ENCODE data around the gene ADCY10. TPM values are rescaled to one million over a fixed set of nuclear protein-coding genes. Genes with fewer than 3 reads are reported as not detected.

The ADCY10 gene
- total and polyA plus RNA-seq, 9 of the 15 experiments (the other 6 are each of a cell fraction or from before 2014, with no cell fraction given): 0.08 to 0.86 (median 0.22) TPM

- TF ChIP-seq E4F1 (CRISPR knock-in tag; IDR thresholded peaks at IDR 0.05; ENCODE audit: borderline replicate concordance) (no peak), ZNF668 (CRISPR knock-in tag; IDR thresholded peaks at IDR 0.05) (no peak), ERF (CRISPR knock-in tag; IDR thresholded peaks at IDR 0.05) (peak; percentile 89; the same call in 1 of the 2 replicates), PHF21A (IDR thresholded peaks at IDR 0.05; ENCODE audit: borderline replicate concordance, low read depth) (no peak), HCFC1 (IDR thresholded peaks at IDR 0.05; ENCODE audit: low read depth, low read length) (no peak), FOXK2 (conservative IDR thresholded peaks at IDR 0.05 in 1 of 2, IDR thresholded peaks at IDR 0.05 in 1 of 2; ENCODE audit: low read depth in 2 of 2) (0 out of 4 replicates have a peak, but pooled peaks of 1 of the 2 experiments have one; percentile 16), ZNF146 (CRISPR knock-in tag; IDR thresholded peaks at IDR 0.05; ENCODE audit: unreplicated experiment) (no peak), ZNF592 (IDR thresholded peaks at IDR 0.05) (peak; percentile 96), ZNF740 (CRISPR knock-in tag; IDR thresholded peaks at IDR 0.05) (no peak), ZNF740 (tag; IDR thresholded peaks at IDR 0.05) (no peak), ZNF609 (CRISPR knock-in tag; IDR thresholded peaks at IDR 0.05; ENCODE audit: borderline replicate concordance) (no peak), ELK3 (CRISPR knock-in tag; IDR thresholded peaks at IDR 0.05) (0 out of 2 replicates have a peak, but pooled peaks have one; percentile 45)
Observed at GRCh38 chr1:167819849-167820683, 93.9 kb downstream of the ADCY10 start (continued).
